ENCODE results near the gene PIGZ. TPM values are rescaled to one million over a fixed set of nuclear protein-coding genes. Genes with fewer than 3 reads are reported as not detected.

PIGZ gene
- total and polyA plus RNA-seq, 3 experiments from 2014 or later = 0.31 to 0.49 TPM; not detected in 1

GRCh38 chr3:197003461-197004385 is 35.1 kb upstream of the PIGZ start:
- Histone ChIP-seq H3K36me3 (ENCODE audit: insufficient read depth, low read length) (no peaks in the 10 kb centered on the region), H3K9me3 (ENCODE audit: low read length) (no peaks in the 10 kb centered on the region), H3K27me3 (ENCODE audit: insufficient read depth, low read length, poor library complexity, severe bottlenecking) (no peaks in the 10 kb centered on the region), H3K4me3 (ENCODE audit: low read length) (peak overlapping the region; percentile 45), H3K27ac (ENCODE audit: low read depth, low read length) (no peak overlapping the region), H3K4me1 (ENCODE audit: insufficient read depth, low read length) (peaks cover 12% of the 10 kb centered on the region)
- Mint-ChIP-seq H3K27ac (peak overlapping the region in 7 of 8 donors; percentile 17 to 97 (median 72)), H3K9me3 (no peaks in the 10 kb centered on the region), H3K36me3 (peaks cover 0 to 2% (median 1%) of the 10 kb centered on the region in 3 donors), H3K4me1 (peaks cover 9 to 16% (median 11%) of the 10 kb centered on the region in 3 donors), H3K27me3 (no peaks in the 10 kb centered on the region), H3K4me3 (peak overlapping the region; percentile 62 to 91 (median 85))
- peak in 2 of 5 donors; percentile 16 to 49 for DNase-seq
- POLR2A ChIA-PET = no interaction called here
- CTCF ChIA-PET = interaction anchor here (0.6 to 1.8 kb wide), 4 partner anchors 8 to 183 kb away, joined by 3 to 5 read pairs (median 3); no protein-coding TSS in a partner anchor

GRCh38 chr3:197002701-197003454 is 34.2 kb upstream of the PIGZ start:
- Histone ChIP-seq H3K4me3 (ENCODE audit: low read length) (no peak overlapping the region), H3K4me1 (ENCODE audit: insufficient read depth, low read length) (peaks cover 12% of the 10 kb centered on the region), H3K36me3 (ENCODE audit: insufficient read depth, low read length) (no peaks in the 10 kb centered on the region), H3K9me3 (ENCODE audit: low read length) (no peaks in the 10 kb centered on the region), H3K27me3 (ENCODE audit: insufficient read depth, low read length, poor library complexity, severe bottlenecking) (no peaks in the 10 kb centered on the region), H3K27ac (ENCODE audit: low read depth, low read length) (no peak overlapping the region)
- no peaks in the 10 kb centered on the region for H3K9me3 Mint-ChIP-seq
- ChIA-PET CTCF (interaction anchor here (0.6 to 1.8 kb wide), 4 partner anchors 9 to 187 kb away, joined by 3 to 5 read pairs (median 4); no protein-coding TSS in a partner anchor), POLR2A (interaction anchor here (1.2 kb wide), 1 partner anchor 61 kb away, joined by 4 read pairs; no protein-coding TSS in a partner anchor)
- H3K4me1 Mint-ChIP-seq = peaks cover 9 to 16% (median 11%) of the 10 kb centered on the region in 3 donors
- H3K27me3 Mint-ChIP-seq = no peaks in the 10 kb centered on the region
- peaks cover 0 to 2% (median 1%) of the 10 kb centered on the region in 3 donors for H3K36me3 Mint-ChIP-seq
- DNase-seq = peak; percentile 75 to 83 (median 78)
- peak overlapping the region in 1 of 7 donors; percentile 62 for H3K4me3 Mint-ChIP-seq
- H3K27ac Mint-ChIP-seq = no peak overlapping the region

- no peak overlapping the region for H3K27ac ChIP-seq (ENCODE audit: low read depth, low read length)
- Mint-ChIP-seq H3K27ac (peak overlapping the region in 7 of 8 donors; percentile 38 to 93 (median 80)), H3K36me3 (peaks cover 0 to 2% (median 1%) of the 10 kb centered on the region in 3 donors), H3K4me3 (peak overlapping the region; percentile 77 to 93 (median 85)), H3K27me3 (no peaks in the 10 kb centered on the region), H3K4me1 (peaks cover 9 to 16% (median 11%) of the 10 kb centered on the region in 3 donors), H3K9me3 (no peaks in the 10 kb centered on the region)
- H3K4me1 ChIP-seq (ENCODE audit: insufficient read depth, low read length) = peaks cover 12% of the 10 kb centered on the region
- no peaks in the 10 kb centered on the region for H3K27me3 ChIP-seq (ENCODE audit: insufficient read depth, low read length, poor library complexity, severe bottlenecking)
- no peaks in the 10 kb centered on the region for H3K36me3 ChIP-seq (ENCODE audit: insufficient read depth, low read length)
- no peak overlapping the region for H3K4me3 ChIP-seq (ENCODE audit: low read length)
- ChIA-PET POLR2A (interaction anchor here (1.2 kb wide), 1 partner anchor 60 kb away, joined by 4 read pairs; no protein-coding TSS in a partner anchor), CTCF (interaction anchor here (0.7 to 1.2 kb wide), 3 partner anchors 9 to 188 kb away, joined by 3 to 4 read pairs (median 3); no protein-coding TSS in a partner anchor)
- DNase-seq = no peak
- H3K9me3 ChIP-seq (ENCODE audit: low read length) = no peaks in the 10 kb centered on the region
Measured at GRCh38 chr3:197001972-197002700, 33.5 kb upstream of the PIGZ start.

GRCh38 chr3:197001106-197001971 is 32.7 kb upstream of the PIGZ start:
- Mint-ChIP-seq H3K9me3 (no peaks in the 10 kb centered on the region), H3K4me3 (peak overlapping the region; percentile 77 to 93 (median 85)), H3K36me3 (peaks cover 0 to 2% (median 1%) of the 10 kb centered on the region in 3 donors), H3K4me1 (peaks cover 9 to 16% (median 11%) of the 10 kb centered on the region in 3 donors), H3K27ac (peak overlapping the region in 7 of 8 donors; percentile 38 to 93 (median 80)), H3K27me3 (peaks cover 0 to 4% of the 10 kb centered on the region in 2 donors)
- Histone ChIP-seq H3K36me3 (ENCODE audit: insufficient read depth, low read length) (no peaks in the 10 kb centered on the region), H3K4me3 (ENCODE audit: low read length) (no peak overlapping the region), H3K27ac (ENCODE audit: low read depth, low read length) (no peak overlapping the region), H3K27me3 (ENCODE audit: insufficient read depth, low read length, poor library complexity, severe bottlenecking) (no peaks in the 10 kb centered on the region), H3K4me1 (ENCODE audit: insufficient read depth, low read length) (peaks cover 12% of the 10 kb centered on the region), H3K9me3 (ENCODE audit: low read length) (no peaks in the 10 kb centered on the region)
- DNase-seq = peak in 1 of 5 donors; percentile 45
- CTCF ChIA-PET = interaction anchor here (0.7 kb wide), 1 partner anchor 8 kb away, joined by 3 read pairs; no protein-coding TSS in a partner anchor
- POLR2A ChIA-PET = no interaction called here

- Mint-ChIP-seq H3K27me3 (peaks cover 0 to 4% of the 10 kb centered on the region in 2 donors), H3K9me3 (no peaks in the 10 kb centered on the region), H3K36me3 (peaks cover 0 to 1% (median under 1%) of the 10 kb centered on the region in 3 donors), H3K4me3 (no peak overlapping the region), H3K27ac (peak overlapping the region in 2 of 8 donors; percentile 33 to 40), H3K4me1 (peaks cover 9 to 16% (median 11%) of the 10 kb centered on the region in 3 donors)
- ChIA-PET POLR2A (no interaction called here), CTCF (no interaction called here)
- Histone ChIP-seq H3K9me3 (ENCODE audit: low read length) (no peaks in the 10 kb centered on the region), H3K4me1 (ENCODE audit: insufficient read depth, low read length) (peaks cover 12% of the 10 kb centered on the region), H3K27ac (ENCODE audit: low read depth, low read length) (no peak overlapping the region), H3K27me3 (ENCODE audit: insufficient read depth, low read length, poor library complexity, severe bottlenecking) (no peaks in the 10 kb centered on the region), H3K4me3 (ENCODE audit: low read length) (no peak overlapping the region), H3K36me3 (ENCODE audit: insufficient read depth, low read length) (no peaks in the 10 kb centered on the region)
- DNase-seq = peak in 1 of 5 donors; percentile 26
Measured at GRCh38 chr3:197000211-197000610, 31.6 kb upstream of the PIGZ start.

GRCh38 chr3:196998966-196999760 is 30.5 kb upstream of the PIGZ start:
- CTCF ChIA-PET = no interaction called here
- Mint-ChIP-seq H3K27ac (peak overlapping the region in 2 of 8 donors; percentile 6 to 63), H3K9me3 (no peaks in the 10 kb centered on the region), H3K4me1 (peaks cover 4 to 11% (median 8%) of the 10 kb centered on the region in 3 donors), H3K4me3 (no peak overlapping the region), H3K36me3 (peaks cover 0 to 1% (median 0%) of the 10 kb centered on the region in 3 donors), H3K27me3 (peaks cover 0 to 4% of the 10 kb centered on the region in 2 donors)
- no peaks in the 10 kb centered on the region for H3K27me3 ChIP-seq (ENCODE audit: insufficient read depth, low read length, poor library complexity, severe bottlenecking)
- no peak overlapping the region for H3K27ac ChIP-seq (ENCODE audit: low read depth, low read length)
- no peak overlapping the region for H3K4me3 ChIP-seq (ENCODE audit: low read length)
- no peaks in the 10 kb centered on the region for H3K36me3 ChIP-seq (ENCODE audit: insufficient read depth, low read length)
- POLR2A ChIA-PET = interaction anchor here (0.6 kb wide), 1 partner anchor 621 kb away, joined by 3 read pairs; no protein-coding TSS in a partner anchor
- H3K9me3 ChIP-seq (ENCODE audit: low read length) = no peaks in the 10 kb centered on the region
- DNase-seq = peak in 1 of 5 donors; percentile 43
- peaks cover 7% of the 10 kb centered on the region for H3K4me1 ChIP-seq (ENCODE audit: insufficient read depth, low read length)

Data from CD8-positive, alpha-beta memory T cell (primary cell).